Right forelimb (tissue), 1 donor: ENCODE measurements around the gene ARHGAP10.
"Not testable (repeated sequence)": the region's sequence is repeated elsewhere in the genome, so short reads cannot be mapped to it uniquely, and the experiment has no call there.

Source experiments
- DNase-seq: peaks from one replicate; pipeline ENCODE4 v3.0.0-alpha.2; 2018

ARHGAP10 gene

GRCh38 chr4:148074462-148074861 is 342.6 kb downstream of the ARHGAP10 start:
- no peak for DNase-seq

- no peak for DNase-seq
These were observed 343.6 kb downstream of the ARHGAP10 start for GRCh38 chr4:148075438-148075837.

- no peak for DNase-seq
These were observed 345.1 kb downstream of the ARHGAP10 start for GRCh38 chr4:148076964-148077363.

- no peak for DNase-seq
These were observed 345.7 kb downstream of the ARHGAP10 start for GRCh38 chr4:148077581-148077980.

- DNase-seq, result no peak
These were observed 346.2 kb downstream of the ARHGAP10 start for GRCh38 chr4:148078061-148078460.

GRCh38 chr4:148079961-148080360 is 348.1 kb downstream of the ARHGAP10 start:
- DNase-seq, result no peak

GRCh38 chr4:148081267-148081666 is 349.4 kb downstream of the ARHGAP10 start:
- DNase-seq, result no peak

GRCh38 chr4:148081745-148082144 is 349.9 kb downstream of the ARHGAP10 start:
- no peak for DNase-seq

- not testable (repeated sequence) for DNase-seq
These were observed 351.2 kb downstream of the ARHGAP10 start for GRCh38 chr4:148083073-148083472.

GRCh38 chr4:148089624-148090023 is 357.7 kb downstream of the ARHGAP10 start:
- DNase-seq, result no peak

- no peak for DNase-seq
These were observed 358.1 kb downstream of the ARHGAP10 start for GRCh38 chr4:148090029-148090428.

- no peak for DNase-seq
These were observed 358.9 kb downstream of the ARHGAP10 start for GRCh38 chr4:148090503-148091476.

GRCh38 chr4:148091896-148092295 is 360.0 kb downstream of the ARHGAP10 start:
- no peak for DNase-seq

- no peak for DNase-seq
These were observed 360.6 kb downstream of the ARHGAP10 start for GRCh38 chr4:148092316-148093014.

- DNase-seq, result no peak
These were observed 361.2 kb downstream of the ARHGAP10 start for GRCh38 chr4:148093065-148093464.

- no peak for DNase-seq
These were observed 362.3 kb downstream of the ARHGAP10 start for GRCh38 chr4:148094149-148094548.

GRCh38 chr4:148095346-148095923 is 363.5 kb downstream of the ARHGAP10 start:
- DNase-seq, result no peak

- DNase-seq, result no peak
These were observed 365.9 kb downstream of the ARHGAP10 start for GRCh38 chr4:148097801-148098200.

GRCh38 chr4:148101235-148101634 is 369.3 kb downstream of the ARHGAP10 start:
- DNase-seq, result no peak

- DNase-seq, result no peak
These were observed 369.9 kb downstream of the ARHGAP10 start for GRCh38 chr4:148101790-148102189.

- DNase-seq, result no peak
These were observed 371.9 kb downstream of the ARHGAP10 start for GRCh38 chr4:148103597-148104355.

GRCh38 chr4:148108766-148109165 is 376.9 kb downstream of the ARHGAP10 start:
- no peak for DNase-seq

- no peak for DNase-seq
These were observed 377.3 kb downstream of the ARHGAP10 start for GRCh38 chr4:148109216-148109615.
